B cell (primary cell): Measurements from ENCODE around the gene CIC. TPM values are rescaled to one million over a fixed set of nuclear protein-coding genes. Genes with fewer than 3 reads are reported as not detected.

Experiments
- ATAC-seq: fragments of 200-7000 bp; cut with Tn5 transposase; one replicate; pipeline ENCODE4 v1.10.0; 2021; ENCODE audit warnings: low read depth, mild to moderate bottlenecking, moderate number of reproducible peaks, moderate library complexity
- CTCF ChIA-PET: fragments of 350-600 bp; sonication (Branson Sonifier 250); formaldehyde crosslinking; loops from one replicate; lab custom pipeline; 2021; ENCODE audit warnings: antibody characterized with exemption, inconsistent platforms; lab: Charles Lee
- POLR2A ChIA-PET: fragments of 350-600 bp; sonication (Branson Sonifier 250); formaldehyde crosslinking; loops from one replicate; lab custom pipeline; 2021; ENCODE audit warnings: antibody characterized with exemption; lab: Charles Lee
- DNase-seq: peaks from one replicate; pipeline ENCODE4 v3.0.0; 2013
- H2AFZ ChIP-seq: 2 replicates; pipeline ENCODE4 v1.6.1; 2012; ENCODE audit warnings: mild to moderate bottlenecking, low read depth, low read length; ENCODE audit not compliant: insufficient read depth, poor library complexity, severe bottlenecking
- H3K27ac ChIP-seq, 2 donors: 1 replicate in 1 of 2; 2 replicates in 1 of 2; pipeline ENCODE4 v1.5.1; 2012 to 2013; ENCODE audit warnings: low read length in 2 of 2, mild to moderate bottlenecking in 2 of 2, moderate library complexity in 1 of 2
- H3K27me3 ChIP-seq, 4 experiments: fragments of 200-600 bp in 1 of 4; sonication (generic) in 1 of 4; replicated peaks in 1 of 4; 1 replicate in 2 of 4; 2 replicates in 2 of 4; pipeline versions ENCODE4 v1.6.1 to v1.7.0; 2013 to 2016; ENCODE audit warnings: low read length in 3 of 4, mild to moderate bottlenecking in 2 of 4, mixed read lengths in 1 of 4, moderate library complexity in 1 of 4; ENCODE audit not compliant: insufficient read depth in 4 of 4, control insufficient read depth in 3 of 4; ENCODE audit errors: control extremely low read depth in 1 of 4
- H3K36me3 ChIP-seq, 2 experiments: replicated peaks in 1 of 2; 1 replicate in 1 of 2; 2 replicates in 1 of 2; pipeline versions ENCODE4 v1.6.1 to v1.7.1; 2013; ENCODE audit warnings: low read length in 1 of 2; ENCODE audit not compliant: insufficient read depth in 2 of 2, control insufficient read depth in 1 of 2; ENCODE audit errors: control extremely low read depth in 1 of 2, extremely low read depth in 1 of 2
- H3K4me1 ChIP-seq, 2 donors: fragments of 200-600 bp in 1 of 2; sonication (generic) in 1 of 2; 1 replicate in 1 of 2; 2 replicates in 1 of 2; pipeline versions ENCODE4 v1.5.1 to v1.6.1; 2013 to 2017; ENCODE audit warnings: low read length in 2 of 2; ENCODE audit not compliant: control insufficient read depth in 2 of 2, insufficient read depth in 2 of 2
- H3K4me2 ChIP-seq: replicated peaks from 2 replicates; pipeline ENCODE3; 2012; ENCODE audit warnings: mild to moderate bottlenecking, low read depth, low read length; ENCODE audit not compliant: poor library complexity, severe bottlenecking
- H3K4me3 ChIP-seq, 5 experiments: fragments of 200-600 bp in 1 of 5; sonication (generic) in 1 of 5; 1 replicate in 3 of 5; 2 replicates in 2 of 5; pipeline versions ENCODE4 v1.5.1 to v1.7.0; 2011 to 2016; ENCODE audit warnings: low read length in 4 of 5, mild to moderate bottlenecking in 4 of 5, low read depth in 2 of 5, control low read depth in 1 of 5, moderate library complexity in 1 of 5; ENCODE audit not compliant: insufficient read depth in 1 of 5; ENCODE audit errors: control extremely low read depth in 1 of 5, extremely low read depth in 1 of 5
- H3K79me2 ChIP-seq: fragments of 200-600 bp; sonication (generic); one replicate; pipeline ENCODE4 v1.6.0; 2016; ENCODE audit warnings: low read length; ENCODE audit not compliant: control insufficient read depth, insufficient read depth
- H3K9ac ChIP-seq: fragments of 200-600 bp; sonication (generic); 2 replicates; pipeline ENCODE4 v1.6.1; 2017; ENCODE audit warnings: mild to moderate bottlenecking, low read length, moderate library complexity
- H3K9me3 ChIP-seq, 3 donors: one replicate each; pipeline versions ENCODE4 v1.6.1 to v1.7.1; 2013; ENCODE audit warnings: low read length in 2 of 3; ENCODE audit not compliant: control insufficient read depth in 2 of 3, insufficient read depth in 1 of 3; ENCODE audit errors: control extremely low read depth in 1 of 3
- H4K20me1 ChIP-seq: 2 replicates; pipeline ENCODE4 v1.6.0; 2012; ENCODE audit warnings: mild to moderate bottlenecking, low read length; ENCODE audit not compliant: insufficient read depth, control insufficient read depth, poor library complexity, severe bottlenecking
- H3K27ac Mint-ChIP-seq: one replicate; pipeline ENCODE4 v1.8.0; 2021; ENCODE audit warnings: mixed read lengths
- H3K27me3 Mint-ChIP-seq: one replicate; pipeline ENCODE4 v1.8.0; 2021; ENCODE audit warnings: mixed read lengths
- H3K4me1 Mint-ChIP-seq: one replicate; pipeline ENCODE4 v1.8.0; 2021; ENCODE audit warnings: mixed read lengths
- H3K4me3 Mint-ChIP-seq: one replicate; pipeline ENCODE4 v1.8.0; 2021; ENCODE audit warnings: mixed read lengths
- H3K9me3 Mint-ChIP-seq: one replicate; pipeline ENCODE4 v1.8.0; 2022; ENCODE audit warnings: mixed read lengths; ENCODE audit not compliant: insufficient read depth
- CTCF ChIP-seq: fragments of 200-600 bp; IDR thresholded peaks from one replicate; pipeline ENCODE4 v1.8.0; 2022; ENCODE audit warnings: antibody characterized with exemption, mild to moderate bottlenecking
- EZH2 ChIP-seq: IDR thresholded peaks from 2 replicates; pipeline ENCODE4 v1.6.1; 2012; ENCODE audit warnings: borderline replicate concordance, low read depth, mild to moderate bottlenecking, moderate library complexity, low read length; ENCODE audit not compliant: insufficient read depth, poor library complexity, severe bottlenecking
- WGBS: methylation state at CpG from one replicate; pipeline ENCODE4 v1.1.5; 2013; ENCODE audit warnings: missing lambda C conversion rate; ENCODE audit not compliant: insufficient coverage; 5-methylcytosine and 5-hydroxymethylcytosine counted together
- intact Hi-C: fragments of 100-400 bp; cut with micrococcal nuclease; formaldehyde crosslinking; loops from one replicate; pipeline ENCODE4 v1.10.0; 2022
- polyA plus RNA-seq: library from polyadenylated mRNA; depleted of rRNA; stranded (reverse); fragments of >200 nt; gene quantifications from 2 replicates; pipeline ENCODE4 v1.2.3, GENCODE V29; 2012
- total RNA-seq, 2 donors: library from RNA; stranded (reverse); fragments of 120-200 nt in 1 of 2; gene quantifications; 1 replicate in 1 of 2; 2 replicates in 1 of 2; pipeline versions ENCODE4 v1.2.3 to v1.2.4, GENCODE V29; 2013 to 2022

The CIC gene
- total and polyA plus RNA-seq, 2 donors (not counting 1 experiment from before 2014, with no cell fraction given): 75.7 to 119 TPM

- Mint-ChIP-seq H3K27ac (no peak overlapping the region), H3K4me1 (peaks cover 37% of the 10 kb centered on the region), H3K4me3 (no peak overlapping the region), H3K9me3 (no peaks in the 10 kb centered on the region), H3K27me3 (no peaks in the 10 kb centered on the region)
- peak overlapping the region; percentile 67 for H3K9ac ChIP-seq
- no peaks in the 10 kb centered on the region for H3K27me3 ChIP-seq
- peak overlapping the region; percentile 50 for H2AFZ ChIP-seq
- TF ChIP-seq EZH2 (no peak), CTCF (no peak)
- peak; percentile 98 for DNase-seq
- H3K79me2 ChIP-seq: peaks cover 30% of the 10 kb centered on the region
- H3K4me3 ChIP-seq: peak overlapping the region; percentile 41 to 72 (median 65)
- WGBS: under 1% methylated on average over 49 of the region's 74 CpGs
- H3K27ac ChIP-seq: peak overlapping the region; percentile 91 to 96
- CTCF ChIA-PET: interaction anchor here (1.2 to 1.4 kb wide), 4 partner anchors 10 to 40 kb away, joined by 3 to 4 read pairs (median 3); partner anchors contain the start of genes PAFAH1B3 and PRR19
- H3K9me3 ChIP-seq: no peaks in the 10 kb centered on the region
- ATAC-seq: peak; percentile 64
- POLR2A ChIA-PET: interaction anchor here (0.5 to 5.5 kb wide), 8 partner anchors 13 to 1918 kb away, joined by 3 to 23 read pairs (median 10); partner anchors contain the start of genes CIC, GSK3A and PAFAH1B3
- peak overlapping the region; percentile 96 for H3K4me2 ChIP-seq
- intact Hi-C loops: loop anchor here (1.0 to 5.0 kb wide), 8 partner anchors 15 to 154 kb away; partner anchors contain the start of genes MEGF8, PAFAH1B3, PRR19 and ZNF526
- peaks cover 0 to 17% of the 10 kb centered on the region in 2 experiments for H3K36me3 ChIP-seq
- peaks cover 53 to 65% of the 10 kb centered on the region in 2 donors for H3K4me1 ChIP-seq
- peaks cover 25% of the 10 kb centered on the region for H4K20me1 ChIP-seq
Observed at GRCh38 chr19:42283188-42284065, 14.4 kb downstream of the CIC start.
